Measurements from ENCODE around the gene MMP2.
A peak's percentile ranks its signal among the peaks of the same experiment; 100 is the strongest.

The MMP2 gene

GRCh38 chr16:55521792-55522191 is 42.8 kb downstream of the MMP2 start:
- no peak for DNase-seq

GRCh38 chr16:55526441-55526840 is 47.4 kb downstream of the MMP2 start:
- DNase-seq = no peak

GRCh38 chr16:55527885-55528284 is 48.9 kb downstream of the MMP2 start:
- no peak for DNase-seq

DNA sequence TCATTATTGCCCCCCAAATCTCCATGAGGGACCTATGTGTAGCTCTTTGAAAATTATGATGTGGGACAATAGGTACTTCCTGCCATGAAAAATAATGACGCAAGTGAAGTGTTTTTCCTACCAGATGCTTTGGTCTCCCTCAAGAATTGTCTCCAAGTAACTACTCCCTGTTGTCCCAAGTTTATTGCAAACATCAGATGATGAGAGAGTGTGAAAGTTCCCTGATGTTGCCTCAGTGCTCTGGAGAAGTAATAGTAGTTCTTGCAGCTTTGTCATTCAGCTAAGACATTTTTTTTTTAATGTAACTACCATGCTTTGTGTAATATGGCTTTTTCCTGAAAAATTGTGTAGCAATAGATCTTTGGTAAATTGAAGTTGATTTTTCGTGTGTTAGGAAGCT is 50.0 kb downstream of the MMP2 start:
- no peak for DNase-seq

- no peak for DNase-seq
These were observed 51.4 kb downstream of the MMP2 start for GRCh38 chr16:55530316-55530856.

DNA sequence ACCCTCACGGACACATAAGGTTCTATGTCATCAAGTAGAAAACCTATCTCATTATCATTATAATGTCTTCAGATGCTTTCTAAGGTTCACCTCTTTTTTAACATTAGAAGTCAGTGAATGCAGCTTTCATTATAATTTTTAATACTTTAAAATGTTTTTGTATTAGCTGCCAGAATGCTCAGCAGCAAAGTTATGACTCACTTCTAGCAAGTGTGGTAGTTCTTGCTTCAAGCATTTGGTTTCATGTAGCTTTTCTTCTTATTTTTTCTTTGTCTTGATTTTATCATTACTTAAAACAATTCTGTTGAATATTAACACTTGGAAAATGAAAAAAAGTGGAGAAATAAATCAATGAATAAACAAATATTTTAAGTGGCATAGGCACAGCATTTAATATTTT is 53.2 kb downstream of the MMP2 start:
- DNase-seq = no peak

- DNase-seq = no peak
These were observed 55.8 kb downstream of the MMP2 start for GRCh38 chr16:55534756-55535155.

DNA sequence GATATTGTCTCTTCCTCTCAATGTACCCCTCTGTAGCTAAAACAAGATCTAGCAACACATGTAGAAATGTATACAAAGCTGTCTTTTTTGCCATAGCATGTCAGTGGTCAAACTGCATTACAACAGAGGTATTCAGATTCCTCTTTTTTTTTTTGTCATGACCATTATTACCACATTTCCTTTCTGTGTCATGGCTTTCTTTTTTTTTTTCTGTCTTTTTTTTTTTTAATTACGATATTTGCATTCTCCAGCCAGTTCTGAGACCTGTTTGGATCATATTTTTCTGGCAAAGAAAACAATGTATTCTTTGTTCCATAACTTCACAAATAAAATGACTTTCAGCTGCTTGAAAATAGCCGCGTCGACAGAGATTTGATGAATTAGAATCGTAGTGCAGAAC is 60.1 kb downstream of the MMP2 start:
- peak; percentile 5 for DNase-seq

DNA sequence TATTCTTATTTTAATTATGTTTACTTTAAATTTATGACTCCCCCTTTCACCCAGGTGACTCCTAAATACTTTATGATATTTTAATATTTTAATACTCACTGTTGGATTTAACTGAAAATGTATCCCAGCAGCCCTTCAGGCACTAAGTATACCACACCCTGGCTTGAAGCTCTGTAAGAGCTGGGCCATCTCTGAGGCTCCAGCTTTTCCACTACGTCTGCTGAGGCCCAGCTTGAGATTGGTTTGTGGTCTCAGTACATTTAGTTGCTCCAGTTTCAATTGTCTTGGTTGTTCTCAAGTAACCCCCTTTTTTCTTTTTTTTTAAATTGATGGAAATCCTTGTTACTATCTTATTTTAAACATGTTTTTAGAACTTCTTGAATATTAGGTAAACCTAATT is 60.5 kb downstream of the MMP2 start:
- no peak for DNase-seq

- no peak for DNase-seq
These were observed 61.2 kb downstream of the MMP2 start for GRCh38 chr16:55540221-55540620.

DNA sequence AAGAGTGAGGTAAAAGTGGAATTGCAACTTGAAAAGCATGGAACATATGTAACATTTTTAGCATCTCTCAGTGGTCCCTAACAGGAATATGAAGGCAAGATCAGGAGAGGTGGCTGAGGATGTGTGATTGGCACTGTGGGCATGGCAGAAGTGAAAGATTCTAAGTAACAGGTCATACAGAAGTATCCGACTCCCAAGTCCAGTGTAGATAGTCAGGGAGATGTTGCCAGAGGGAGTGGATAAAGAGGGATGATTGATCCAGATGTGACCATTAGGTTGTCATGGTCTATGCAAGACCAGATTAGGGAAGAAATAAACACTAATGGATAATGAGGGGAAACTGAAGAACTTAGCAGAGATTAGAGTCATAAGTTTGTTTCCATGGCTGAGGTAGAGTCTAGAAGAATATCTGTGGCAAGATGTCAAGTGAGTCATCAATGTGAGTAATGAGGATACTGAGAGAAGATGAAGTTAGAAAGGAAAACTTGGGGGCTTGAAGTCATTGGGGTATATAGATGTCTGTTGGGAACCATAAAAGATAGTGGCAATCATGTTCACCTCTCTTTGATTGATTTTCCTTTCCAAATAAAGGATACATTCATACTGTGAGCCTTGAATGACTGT is 63.6 kb downstream of the MMP2 start:
- DNase-seq = no peak

- no peak for DNase-seq
These were observed 64.5 kb downstream of the MMP2 start for GRCh38 chr16:55543472-55543871.

DNA sequence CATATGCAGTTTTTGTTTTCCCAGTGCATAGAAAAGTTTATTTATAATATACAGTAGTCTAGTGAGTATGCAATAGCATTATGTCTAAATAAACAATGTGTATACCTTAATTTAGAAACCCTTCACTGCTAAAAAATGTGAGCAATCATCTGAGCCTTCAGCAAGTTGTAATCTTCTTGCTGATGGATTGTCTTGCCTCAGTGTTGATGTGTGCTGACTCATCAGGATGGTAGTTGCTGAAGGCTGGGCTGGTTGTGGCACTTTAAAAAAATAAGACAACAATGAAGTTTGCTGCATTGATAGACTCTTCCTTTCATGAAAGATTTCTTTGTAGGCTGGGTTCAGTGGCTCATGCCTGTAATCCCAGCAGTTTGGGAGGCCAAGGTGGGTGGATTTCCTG is 73.6 kb downstream of the MMP2 start:
- no peak for DNase-seq

DNA sequence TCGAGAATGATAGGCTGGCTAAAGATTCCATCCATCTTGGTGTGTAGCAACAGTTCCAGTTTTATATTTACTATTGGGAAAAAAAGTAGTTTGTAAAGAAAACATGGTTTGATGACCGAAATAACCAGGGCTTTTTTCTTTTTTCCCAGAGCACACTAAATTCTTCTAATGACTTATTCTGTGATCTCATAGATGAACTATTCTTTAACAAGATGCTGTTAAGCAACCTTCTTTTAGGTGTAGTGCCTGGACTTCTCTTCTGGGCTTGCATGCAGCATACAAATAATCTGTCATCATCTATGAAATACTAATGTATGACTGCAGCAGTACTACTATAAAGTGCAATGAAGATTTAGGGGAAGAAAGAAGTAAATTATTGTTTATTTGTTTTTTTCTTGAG is 76.4 kb downstream of the MMP2 start:
- no peak for DNase-seq

Measured in KG1 (cell line).